Islet precursor cell (in vitro differentiated cells): Measurements from ENCODE around the gene SEMA3E.
"Not testable (repeated sequence)": the region's sequence is repeated elsewhere in the genome, so short reads cannot be mapped to it uniquely, and the experiment has no call there.

Experiments used
- DNase-seq: peaks from one replicate; pipeline ENCODE4 v3.0.0-alpha.2; 2018

Gene SEMA3E

GRCh38 chr7:83484826-83485225 lies 164.1 kb downstream of the SEMA3E start:
- no peak for DNase-seq

- DNase-seq: no peak
Measured at GRCh38 chr7:83484266-83484665, 164.7 kb downstream of the SEMA3E start.

DNA sequence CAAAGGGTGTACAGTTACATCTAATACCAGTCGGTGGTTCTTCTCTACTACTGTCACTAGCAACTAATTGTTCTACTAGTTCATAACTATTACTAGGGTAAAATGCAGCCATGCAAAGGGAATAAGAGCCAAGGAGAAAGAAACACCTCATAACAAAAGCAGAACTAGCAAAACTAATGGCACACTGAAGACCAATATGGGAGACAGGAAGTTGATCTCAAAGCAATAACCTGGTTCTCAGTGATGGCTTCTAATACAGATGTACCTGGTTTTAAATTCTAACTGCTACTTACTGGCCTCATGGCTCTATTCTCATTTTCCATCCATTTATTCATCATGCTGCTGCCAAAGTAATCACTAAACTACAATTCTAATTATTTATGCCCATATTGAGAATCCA lies 170.3 kb downstream of the SEMA3E start:
- DNase-seq: no peak

DNA sequence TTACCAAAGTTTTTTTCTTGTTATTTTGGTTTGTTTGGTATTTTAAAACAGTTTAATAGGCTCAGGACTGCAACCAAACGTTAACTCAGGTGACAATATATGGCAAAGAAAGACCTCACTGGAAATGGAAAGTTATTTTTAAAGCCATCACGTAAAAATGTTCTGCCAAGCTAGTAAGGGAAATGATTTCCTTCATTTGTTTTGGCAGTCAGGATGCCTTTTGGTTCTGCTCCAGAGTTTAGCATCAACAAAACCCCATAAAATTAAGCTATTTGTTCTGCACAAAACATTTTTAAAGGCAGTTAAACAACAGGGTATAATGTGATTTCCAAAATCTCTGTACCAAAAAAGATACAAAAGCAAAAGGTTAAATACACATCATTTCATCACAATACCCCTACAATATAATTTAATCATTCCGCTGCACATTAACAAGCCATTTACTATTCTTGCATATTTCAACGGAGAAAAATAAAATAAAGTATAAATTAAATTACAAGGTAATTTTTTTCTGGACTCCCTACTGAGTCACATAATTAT lies 172.4 kb downstream of the SEMA3E start:
- DNase-seq: no peak

DNA sequence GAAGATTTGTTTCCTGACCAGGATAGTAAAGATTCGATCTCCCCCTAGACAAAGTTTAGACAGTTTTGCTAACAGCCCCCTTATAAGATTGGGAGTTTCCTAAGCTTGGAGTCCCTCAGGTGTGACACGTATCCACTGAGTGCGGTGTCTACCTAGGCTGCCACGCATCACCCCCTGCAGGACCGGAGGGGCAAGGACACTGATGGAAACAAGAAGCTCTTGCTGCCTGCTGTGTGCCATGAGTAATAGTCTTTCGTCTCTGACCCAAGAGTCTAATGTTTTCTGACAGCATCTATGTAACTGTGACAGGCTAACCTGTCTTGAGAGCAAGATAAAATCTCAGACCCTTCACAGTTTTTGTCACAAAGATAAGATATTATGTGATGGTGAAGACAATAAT lies 173.5 kb downstream of the SEMA3E start:
- peak; percentile 80 for DNase-seq

DNA sequence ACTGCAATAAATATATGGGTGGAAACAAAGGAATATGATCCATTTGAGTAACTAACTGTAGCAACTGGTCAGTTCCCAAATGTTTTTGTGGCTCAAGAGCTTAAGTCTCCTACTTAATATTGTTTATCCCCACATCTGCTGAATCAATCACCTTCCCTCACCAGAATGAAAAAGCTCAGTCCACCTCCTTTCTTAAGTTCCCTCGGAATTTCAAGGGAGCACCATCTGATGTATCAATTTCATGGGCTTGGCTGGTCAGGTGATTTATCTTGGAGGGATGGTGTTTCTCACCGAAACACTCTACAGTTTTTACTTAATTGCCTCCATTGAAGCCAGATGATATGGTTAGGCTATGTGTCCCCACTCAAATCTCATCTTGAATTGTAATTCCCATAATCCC lies 176.6 kb downstream of the SEMA3E start:
- DNase-seq: no peak

GRCh38 chr7:83469491-83469890 lies 179.4 kb downstream of the SEMA3E start:
- DNase-seq: no peak

DNA sequence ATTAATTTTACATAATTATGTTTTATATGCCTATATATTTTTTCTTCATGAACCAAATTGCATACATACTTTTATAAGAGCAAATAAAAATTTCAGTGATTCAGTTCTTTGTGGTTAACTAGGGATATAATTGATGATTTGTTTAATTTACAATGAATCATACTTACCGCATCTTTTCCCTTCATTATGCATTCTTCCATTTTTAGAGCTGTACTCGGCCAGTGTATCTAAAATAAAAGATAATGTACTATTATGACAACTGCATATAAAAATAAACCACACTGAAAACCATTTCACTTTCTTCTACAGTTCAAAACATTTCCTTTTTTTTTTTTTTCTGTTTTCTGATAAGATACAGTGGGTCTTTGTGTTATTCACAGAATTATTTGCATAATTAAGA lies 179.9 kb downstream of the SEMA3E start:
- DNase-seq: no peak

DNA sequence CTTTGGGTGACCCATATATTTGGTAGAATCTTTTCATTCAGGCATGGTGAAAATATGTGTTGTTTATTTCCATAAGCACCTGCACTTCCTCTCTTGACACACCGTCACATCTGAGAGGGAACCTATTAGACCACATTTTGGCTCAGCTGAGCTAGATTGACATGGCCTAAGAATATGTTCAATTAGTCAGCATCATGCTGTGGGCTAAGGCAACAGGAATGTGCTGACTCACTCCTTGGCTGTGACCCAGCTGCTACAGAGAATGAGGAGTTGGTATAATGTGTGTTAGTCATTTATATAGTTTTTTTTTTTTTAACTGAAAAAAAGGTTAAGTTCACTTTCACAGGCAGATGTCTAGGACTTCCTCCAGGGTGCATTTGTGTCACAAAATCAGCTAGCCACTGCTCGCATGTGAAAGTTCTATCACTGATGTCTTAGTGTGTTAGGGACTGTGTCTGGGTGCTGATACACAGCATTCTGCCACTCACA lies 180.6 kb downstream of the SEMA3E start:
- peak; percentile 94 for DNase-seq

- no peak for DNase-seq
Measured at GRCh38 chr7:83467493-83467892, 181.4 kb downstream of the SEMA3E start.

DNA sequence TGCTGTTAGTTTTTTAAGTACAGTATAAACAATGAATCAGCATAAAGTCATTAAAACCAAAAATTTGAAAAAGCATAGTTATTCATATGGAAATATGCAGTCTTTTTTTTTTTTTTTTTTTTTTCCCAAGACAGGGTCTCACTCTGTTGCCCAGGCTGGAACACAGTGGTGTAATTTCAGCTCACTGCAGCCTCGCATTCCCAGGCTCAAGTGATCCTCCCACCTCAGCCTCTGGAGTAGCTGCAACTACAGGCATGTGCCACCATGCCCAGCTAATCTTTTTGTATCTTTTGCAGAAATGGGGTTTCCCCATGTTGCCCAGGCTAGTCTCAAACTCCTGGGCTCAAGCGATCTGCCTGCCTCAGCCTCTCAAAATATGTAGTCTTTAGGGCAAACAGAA lies 182.0 kb downstream of the SEMA3E start:
- DNase-seq: no peak

DNA sequence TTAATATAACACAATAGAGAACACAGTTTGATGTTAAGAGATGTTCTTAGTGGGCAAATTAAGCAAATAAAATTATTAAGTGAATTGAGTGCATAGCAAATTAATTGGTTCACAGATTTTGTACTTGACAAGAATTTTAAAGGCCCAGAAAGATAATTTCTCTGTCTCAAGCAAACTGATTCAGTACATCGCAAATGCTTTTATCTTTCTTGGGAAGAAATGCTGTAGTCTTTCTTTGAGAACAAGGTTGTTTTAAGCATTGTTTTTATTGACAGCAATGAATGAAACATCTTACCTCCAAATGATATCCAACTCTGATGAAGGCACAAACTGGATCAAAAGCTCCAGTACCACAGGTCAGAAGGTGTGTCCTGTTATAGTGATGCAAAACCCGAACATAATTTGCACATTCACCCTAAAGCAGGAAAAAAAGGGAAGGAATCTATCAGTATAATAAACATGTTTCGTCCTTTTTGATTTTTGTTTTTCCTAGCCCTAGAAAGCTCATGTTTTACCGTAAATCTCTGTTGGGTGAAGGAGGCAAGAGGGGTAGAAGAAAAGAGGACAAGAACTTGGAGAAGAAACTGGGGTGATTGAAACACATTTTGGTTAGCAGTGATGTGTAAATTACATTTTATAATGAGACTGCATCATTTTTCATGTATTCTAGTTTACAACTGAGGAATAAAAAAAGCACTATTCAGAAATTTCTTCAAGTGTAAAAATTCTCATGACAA lies 182.6 kb downstream of the SEMA3E start:
- DNase-seq: no peak

DNA sequence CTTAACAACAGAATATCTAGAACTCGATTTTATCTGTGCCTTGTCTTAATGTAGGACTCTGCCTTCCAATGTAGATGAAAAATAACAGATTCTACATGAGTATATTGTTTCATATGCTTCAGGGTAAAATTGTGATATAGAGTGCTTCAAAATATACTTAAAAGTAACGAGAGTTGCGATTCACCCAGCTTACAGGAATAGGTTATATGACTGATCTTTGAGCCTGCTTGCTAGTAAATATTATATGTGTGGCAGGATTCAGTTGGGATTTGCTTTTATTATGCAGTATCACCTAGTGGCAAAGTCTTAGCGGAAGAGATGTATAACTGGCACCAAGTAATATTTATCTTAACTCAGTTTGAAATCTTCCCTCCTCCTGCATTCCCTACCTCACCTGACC lies 183.3 kb downstream of the SEMA3E start:
- DNase-seq: no peak

- DNase-seq: peak; percentile 58
Measured at GRCh38 chr7:83461820-83462219, 187.1 kb downstream of the SEMA3E start.

GRCh38 chr7:83459930-83460653 lies 188.8 kb downstream of the SEMA3E start:
- not testable (repeated sequence) for DNase-seq

DNA sequence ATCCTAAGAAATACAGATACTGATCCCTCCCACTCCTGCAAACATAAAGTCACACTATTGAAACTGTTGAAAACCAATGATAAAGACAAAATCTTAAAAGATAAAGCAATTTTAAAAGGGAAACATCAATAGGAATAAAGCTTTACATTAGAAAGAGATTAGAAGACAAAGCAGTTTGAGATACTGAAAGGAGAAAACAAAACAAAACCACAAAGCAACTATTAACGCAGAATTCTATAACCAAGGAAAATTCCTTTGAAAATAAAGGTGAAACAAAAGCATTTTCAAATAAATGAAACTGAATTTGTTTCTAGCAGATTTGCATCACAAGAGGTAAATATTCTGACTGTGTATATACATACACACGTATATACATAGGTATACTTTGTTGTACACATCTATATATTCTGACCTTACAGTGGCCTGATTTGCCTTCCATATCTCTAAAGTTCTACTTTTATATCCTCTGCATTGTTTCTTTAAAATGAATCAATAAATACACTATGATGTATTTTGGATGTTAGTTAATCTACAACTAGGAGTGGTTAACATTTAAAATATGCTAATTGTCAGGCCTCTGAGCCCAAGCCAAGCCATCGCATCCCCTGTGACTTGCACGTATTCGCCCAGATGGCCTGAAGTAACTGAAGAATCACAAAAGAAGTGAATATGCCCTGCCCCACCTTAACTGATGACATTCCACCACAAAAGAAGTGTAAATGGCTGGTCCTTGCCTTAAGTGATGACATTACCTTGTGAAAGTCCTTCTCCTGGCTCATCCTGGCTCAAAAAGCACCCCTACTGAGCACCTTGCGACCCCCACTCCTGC lies 189.6 kb downstream of the SEMA3E start:
- DNase-seq: not testable (repeated sequence)

DNA sequence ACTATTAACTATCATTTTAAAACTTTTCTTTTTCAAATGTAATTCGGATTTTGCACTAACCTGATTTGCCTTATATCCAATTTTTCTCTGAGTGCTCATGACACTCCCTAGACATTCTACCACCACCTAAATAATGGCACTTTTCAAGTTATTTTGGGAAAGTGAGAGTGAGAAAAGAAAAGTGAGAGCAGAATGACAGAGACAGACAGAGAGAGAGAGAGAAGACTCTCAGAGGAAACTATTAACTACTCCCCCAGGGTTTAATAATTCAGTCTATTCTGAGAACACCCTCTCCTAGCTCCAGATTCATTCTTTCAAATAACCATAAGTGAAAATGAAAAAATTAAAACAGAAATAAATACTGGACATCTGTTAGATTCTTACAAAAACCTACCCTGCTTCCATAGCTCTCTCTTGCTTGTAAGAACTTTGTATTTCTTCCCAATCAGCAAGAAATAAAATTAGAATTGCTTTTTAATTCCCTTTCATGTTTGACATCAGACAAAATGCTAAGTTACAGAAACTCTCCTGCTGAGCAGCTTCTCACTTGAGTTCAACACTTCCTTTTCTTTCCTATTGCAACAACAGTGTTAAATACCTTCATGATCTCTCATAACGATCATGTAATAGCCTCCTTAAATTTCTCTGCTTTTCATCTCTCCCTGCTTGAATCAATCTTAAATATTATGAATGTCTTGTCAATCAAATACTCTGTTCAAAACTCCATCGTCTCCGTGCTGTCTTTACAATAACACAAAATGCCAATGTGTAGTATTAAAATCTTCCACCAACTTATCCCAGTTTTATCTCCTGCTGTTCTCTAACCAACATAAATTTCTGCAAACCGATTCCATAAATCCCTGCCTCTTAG lies 191.7 kb downstream of the SEMA3E start:
- no peak for DNase-seq

- no peak for DNase-seq
Measured at GRCh38 chr7:83456413-83456812, 192.5 kb downstream of the SEMA3E start.

GRCh38 chr7:83455612-83456011 lies 193.3 kb downstream of the SEMA3E start:
- DNase-seq: no peak

DNA sequence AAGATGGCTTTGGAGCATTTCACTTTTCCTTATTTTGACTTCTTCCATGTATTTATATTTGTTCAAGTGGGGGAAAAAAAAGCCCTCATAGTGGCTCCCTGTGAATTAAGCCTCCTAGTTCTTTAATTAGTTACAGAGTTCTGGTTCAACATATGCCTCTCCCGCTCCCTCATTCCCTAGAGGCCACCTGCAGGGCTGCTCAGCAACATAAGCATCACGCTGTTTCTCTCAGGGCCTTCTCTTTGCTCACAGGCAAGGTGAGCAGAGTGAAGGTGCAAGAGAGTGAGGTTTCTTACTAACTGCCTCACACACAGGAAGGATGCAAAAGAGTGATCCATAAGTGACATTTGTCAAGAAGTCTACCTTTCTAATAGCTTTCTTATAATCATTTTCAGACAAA lies 196.7 kb downstream of the SEMA3E start:
- DNase-seq: no peak

DNA sequence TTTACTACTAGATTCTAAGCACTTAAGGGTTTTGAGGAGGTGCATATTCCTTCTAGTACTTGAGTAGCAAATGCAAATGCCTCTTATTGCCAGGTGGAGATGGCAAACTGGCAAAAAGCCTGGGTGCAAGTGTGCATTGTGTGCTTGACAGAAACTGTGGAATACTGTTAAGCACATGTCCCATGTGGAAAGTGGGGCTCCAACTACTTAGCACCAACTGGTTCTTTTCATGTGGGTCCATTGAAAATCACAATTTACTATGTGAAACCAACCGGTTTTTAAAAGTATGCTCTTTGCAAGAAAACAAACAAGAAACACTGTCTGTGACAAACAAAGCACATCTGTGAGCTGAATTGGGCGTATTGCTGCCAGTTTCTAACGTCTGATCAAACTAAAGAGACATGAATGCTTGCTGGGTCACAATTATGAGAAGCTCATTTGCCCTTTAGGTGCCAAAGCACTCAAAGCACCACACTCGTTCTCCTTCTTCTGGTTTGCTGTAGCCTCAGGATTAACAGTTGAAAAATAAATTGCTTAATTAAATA lies 197.4 kb downstream of the SEMA3E start:
- no peak for DNase-seq

GRCh38 chr7:83449781-83450180 lies 199.2 kb downstream of the SEMA3E start:
- DNase-seq: no peak
